COLO668 (cell line): Measurements from ENCODE around the gene RSF1.

Experiments
- DNase-seq: peaks from one replicate; lab custom pipeline; 2025; ENCODE audit not compliant: unreplicated experiment; lab: John Stamatoyannopoulos, UW

RSF1 gene

GRCh38 chr11:77753230-77753629 lies 67.3 kb downstream of the RSF1 start:
- no peak for DNase-seq

GRCh38 chr11:77752516-77752915 lies 68.0 kb downstream of the RSF1 start:
- DNase-seq = no peak

DNA sequence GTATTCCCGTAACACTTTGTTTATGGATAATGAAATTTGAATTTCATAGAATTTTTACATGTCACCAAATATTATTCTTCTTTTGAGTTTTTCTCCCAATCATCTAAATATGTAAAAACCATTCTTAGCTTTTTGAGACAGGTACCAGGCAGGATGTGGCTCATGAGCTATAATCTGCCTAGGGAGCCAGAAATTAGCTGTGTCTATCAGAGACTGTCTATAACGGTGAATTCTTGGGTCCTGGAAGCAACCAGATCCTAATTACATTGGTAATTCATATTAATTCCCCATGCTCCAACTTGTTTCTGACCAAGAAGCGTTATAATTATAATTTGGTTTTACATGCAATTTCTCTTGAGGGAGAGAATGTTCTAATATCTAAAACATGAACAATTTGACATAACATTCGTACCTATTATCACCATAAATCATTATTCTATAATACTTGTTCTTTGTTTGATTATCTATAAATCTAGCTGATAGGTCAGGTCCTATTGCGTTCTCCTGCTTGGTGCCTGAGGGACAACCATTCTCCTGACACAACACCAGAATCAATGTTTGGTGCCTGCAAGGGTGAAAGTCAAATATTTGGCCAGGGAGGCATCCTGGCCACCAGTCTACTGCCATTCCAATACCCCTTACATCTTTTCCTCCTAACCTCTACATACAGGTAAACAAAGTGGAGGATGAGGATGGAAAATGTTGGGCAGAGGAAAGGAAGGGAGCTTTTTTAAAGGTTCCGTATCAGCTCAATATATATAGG lies 69.9 kb downstream of the RSF1 start:
- no peak for DNase-seq

- no peak for DNase-seq
Measured at GRCh38 chr11:77749232-77749631, 71.3 kb downstream of the RSF1 start.

DNA sequence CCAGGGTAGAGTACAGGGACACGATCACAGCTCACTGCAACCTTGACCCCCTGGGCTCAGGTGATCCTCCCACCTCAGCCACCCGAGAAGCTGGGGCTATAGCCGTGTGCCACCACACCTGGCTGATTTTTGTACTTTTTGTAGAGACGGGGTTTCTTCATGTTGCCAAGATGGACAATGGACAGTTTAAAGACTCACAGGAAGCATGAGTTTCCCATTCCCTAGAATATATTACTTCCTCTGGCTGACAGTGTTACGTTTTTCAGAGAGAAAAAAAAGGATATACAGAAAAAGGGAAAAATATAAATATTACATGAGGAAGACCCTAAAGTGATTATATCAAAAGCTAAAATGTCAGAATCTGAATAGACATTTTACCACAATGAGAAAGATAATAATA lies 72.3 kb downstream of the RSF1 start:
- no peak for DNase-seq

- DNase-seq = no peak
Measured at GRCh38 chr11:77747381-77747969, 73.0 kb downstream of the RSF1 start.

DNA sequence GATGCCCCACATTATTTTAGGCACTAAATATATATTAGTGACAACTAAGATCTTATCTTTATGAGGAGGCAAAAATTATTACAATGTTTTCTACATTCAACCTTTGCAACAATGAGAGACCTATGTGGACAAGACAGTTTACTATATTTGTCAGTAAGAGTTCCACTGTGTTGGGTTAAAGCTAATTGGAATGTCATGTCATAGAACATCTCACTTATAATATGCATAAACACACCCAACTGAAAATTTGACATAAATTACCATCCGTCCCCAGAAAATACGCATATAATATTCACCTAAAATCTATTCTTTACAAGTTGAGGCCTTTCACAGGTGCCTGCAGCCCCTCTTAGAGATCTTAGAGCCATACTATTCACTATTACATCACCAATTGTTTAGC lies 84.0 kb downstream of the RSF1 start:
- no peak for DNase-seq

GRCh38 chr11:77734890-77735289 lies 85.6 kb downstream of the RSF1 start:
- no peak for DNase-seq

DNA sequence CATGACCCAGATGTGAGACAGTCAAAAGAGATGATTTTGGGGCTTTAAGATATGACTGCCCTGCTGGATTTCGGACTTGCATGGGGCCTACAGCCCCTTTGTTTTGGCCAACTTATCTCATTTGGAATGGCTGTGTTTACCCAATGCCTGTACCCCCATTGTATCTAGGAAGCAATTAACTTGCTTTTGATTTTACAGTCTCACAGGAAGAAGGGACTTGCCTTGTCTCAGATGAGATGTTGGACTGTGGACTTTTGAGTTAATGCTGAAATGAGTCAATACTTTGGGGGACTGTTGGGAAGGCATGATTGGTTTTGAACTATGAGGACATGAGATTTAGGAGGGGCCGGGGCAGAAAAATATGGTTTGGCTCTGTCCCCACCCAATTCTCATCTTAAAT lies 88.4 kb downstream of the RSF1 start:
- no peak for DNase-seq

GRCh38 chr11:77730789-77731188 lies 89.7 kb downstream of the RSF1 start:
- no peak for DNase-seq

DNA sequence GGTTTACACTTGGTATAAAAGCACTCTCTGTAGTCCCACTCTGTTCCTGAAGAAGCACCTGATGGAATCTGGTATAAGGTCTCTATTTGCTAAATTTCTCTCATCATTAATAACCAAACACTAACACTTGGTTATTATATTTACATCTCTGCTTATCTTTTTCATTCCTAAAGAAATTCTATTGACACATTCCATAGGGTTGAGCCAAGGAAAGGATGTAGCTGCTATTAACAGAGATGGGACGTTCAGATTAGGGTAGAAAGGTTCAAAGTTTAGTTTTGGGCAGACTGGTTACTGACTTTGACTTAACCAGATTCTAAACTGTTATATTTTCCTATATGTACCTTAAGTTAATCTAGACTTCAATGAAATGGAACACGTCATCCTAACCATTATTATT lies 91.5 kb downstream of the RSF1 start:
- no peak for DNase-seq

DNA sequence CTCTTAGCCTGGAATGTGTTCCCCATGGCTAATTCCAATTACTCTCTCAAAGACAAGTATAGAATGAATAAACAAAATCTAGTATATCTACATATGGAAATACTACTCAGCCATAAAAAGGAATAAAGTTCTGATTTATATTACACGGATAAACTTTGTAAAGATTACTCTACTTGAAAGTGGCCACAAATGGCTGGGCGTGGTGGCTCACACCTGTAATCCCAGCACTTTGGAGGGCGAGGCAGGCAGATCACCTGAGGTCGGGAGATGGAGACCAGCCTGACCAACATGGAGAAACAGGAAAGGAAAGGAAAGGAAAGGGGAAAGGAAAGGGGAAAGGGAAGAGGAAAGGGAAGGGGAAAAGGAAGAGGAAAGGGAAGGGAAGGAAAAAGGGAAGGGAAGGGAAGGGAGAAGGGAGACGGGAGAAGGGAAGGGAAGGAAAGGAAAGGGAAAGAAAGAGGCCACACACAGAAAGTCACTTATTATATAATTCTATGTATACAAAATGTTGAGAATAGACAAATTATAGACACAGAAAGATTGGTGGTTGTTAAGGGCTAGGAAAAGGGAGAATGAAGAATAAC lies 92.2 kb downstream of the RSF1 start:
- no peak for DNase-seq

GRCh38 chr11:77726524-77726923 lies 94.0 kb downstream of the RSF1 start:
- DNase-seq = no peak

GRCh38 chr11:77725433-77725832 lies 95.1 kb downstream of the RSF1 start:
- no peak for DNase-seq

DNA sequence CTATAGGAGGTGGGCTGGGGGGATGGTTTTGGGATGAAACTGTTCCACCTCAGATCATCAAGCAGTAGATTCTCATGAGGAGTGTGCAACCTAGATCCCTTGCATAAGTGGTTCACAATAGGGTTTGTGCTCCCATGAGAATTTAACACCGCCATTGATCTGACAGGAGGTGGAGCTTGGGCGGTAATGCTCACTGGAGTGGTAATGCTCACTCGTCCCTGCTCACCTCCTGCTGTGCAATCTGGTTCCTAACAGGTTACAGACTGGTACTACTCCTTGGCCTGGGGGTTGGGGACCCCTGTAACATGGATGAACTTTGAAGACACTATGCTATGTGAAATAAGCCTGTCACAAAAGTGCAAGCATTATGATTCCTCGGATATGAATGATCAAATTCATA lies 95.9 kb downstream of the RSF1 start:
- no peak for DNase-seq

- no peak for DNase-seq
Measured at GRCh38 chr11:77723024-77723423, 97.5 kb downstream of the RSF1 start.

DNA sequence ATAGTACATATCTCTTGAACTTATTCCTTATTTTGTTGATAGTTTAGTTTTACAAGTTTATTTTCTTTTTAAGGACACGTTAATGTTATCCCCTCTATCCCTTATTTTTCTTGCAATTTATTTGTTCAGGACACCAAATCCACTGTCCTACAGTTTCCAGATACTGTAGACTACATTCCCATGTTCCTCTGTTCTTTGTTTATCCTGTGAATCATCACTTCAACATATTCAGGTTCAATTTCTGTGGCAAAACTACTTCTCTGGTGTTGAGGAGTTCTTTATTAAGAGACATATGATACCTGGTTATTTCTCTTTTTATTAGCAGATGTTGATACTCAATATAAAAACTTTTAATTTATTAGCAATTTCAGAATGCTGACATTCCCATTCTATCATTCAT lies 110.2 kb downstream of the RSF1 start:
- DNase-seq = no peak

DNA sequence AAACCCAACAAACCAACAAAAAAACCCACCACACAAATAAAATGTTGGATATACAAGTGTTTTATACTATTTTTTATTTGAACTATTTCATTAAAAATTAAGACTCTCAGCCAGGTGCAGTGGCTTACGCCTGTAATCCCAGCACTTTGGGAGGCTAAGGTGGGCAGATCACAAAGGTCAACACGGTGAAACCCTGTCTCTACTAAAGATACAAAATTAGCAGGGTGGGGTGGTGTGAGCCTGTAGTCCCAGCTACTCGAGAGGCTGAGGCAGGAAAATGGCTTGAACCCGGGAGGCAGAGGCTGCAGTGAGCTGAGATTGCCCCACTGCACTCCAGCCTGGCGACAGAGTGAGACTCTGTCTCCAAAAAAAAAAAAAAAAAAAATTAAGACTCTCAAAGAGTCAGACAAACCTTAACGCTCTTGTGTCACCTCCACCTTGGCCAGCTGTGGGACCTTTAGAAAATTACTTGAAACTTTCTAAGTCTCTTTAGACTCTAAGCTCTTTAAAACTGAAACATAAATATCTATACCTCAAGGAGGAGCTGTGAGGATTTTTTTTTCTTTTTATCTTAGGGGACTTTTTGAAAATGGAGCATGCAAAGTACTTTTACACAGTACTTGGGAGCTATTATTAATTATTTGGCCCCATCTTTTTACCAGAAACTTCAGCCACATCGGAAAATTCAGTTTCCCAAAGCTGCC lies 114.5 kb downstream of the RSF1 start:
- no peak for DNase-seq

DNA sequence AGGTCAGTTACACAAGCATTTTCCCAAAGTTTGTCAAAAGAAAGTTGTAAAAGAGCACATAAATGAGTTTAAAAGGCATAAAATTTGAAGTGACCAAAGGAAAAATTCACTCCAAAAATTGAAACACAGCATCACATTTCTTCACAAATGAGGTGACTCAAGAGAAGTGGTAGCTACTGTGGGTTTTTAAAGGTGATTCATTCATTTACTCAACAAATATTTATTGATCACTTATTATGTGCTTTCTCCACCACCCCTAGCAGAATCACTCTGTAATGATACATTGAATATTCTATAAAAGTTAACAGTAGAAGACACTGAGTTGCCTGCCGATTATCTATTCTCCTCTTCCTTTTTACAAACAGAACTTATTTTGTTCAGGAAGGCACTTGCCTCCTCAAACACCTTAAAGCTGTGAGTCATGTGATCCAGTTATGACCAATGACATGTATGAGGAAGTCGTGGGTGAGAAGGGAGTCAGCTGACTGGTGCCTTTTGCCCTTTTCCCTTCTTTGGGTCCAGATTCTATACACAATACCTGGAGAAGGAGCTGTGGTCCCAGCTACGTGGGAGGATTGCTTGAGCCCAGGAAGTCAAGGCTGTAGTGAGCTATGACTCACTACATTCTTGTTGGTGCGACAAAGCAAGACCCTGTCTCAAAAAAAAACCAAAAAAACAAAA lies 115.2 kb downstream of the RSF1 start:
- DNase-seq = no peak

GRCh38 chr11:77704029-77704428 lies 116.5 kb downstream of the RSF1 start:
- DNase-seq = no peak

DNA sequence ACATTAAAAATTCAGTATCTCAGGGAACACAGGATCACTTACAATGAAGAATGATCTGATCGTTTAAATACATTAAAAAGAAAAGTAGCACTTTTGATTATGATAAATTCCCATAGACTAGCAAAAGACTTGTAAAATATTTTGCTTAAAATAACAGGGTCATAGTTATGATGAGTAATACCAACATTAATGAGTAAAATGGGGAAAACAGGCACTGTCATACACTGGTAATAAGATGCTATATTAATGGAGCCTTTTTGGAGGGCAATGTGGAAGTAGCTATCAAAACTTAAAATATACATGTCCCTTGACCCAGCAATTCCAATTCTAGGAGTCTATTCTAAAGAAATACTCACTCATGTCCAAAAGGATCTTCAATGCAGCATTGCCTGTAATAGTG lies 121.1 kb downstream of the RSF1 start:
- no peak for DNase-seq
